Measurements from ENCODE around the gene DCXR.

DNA sequence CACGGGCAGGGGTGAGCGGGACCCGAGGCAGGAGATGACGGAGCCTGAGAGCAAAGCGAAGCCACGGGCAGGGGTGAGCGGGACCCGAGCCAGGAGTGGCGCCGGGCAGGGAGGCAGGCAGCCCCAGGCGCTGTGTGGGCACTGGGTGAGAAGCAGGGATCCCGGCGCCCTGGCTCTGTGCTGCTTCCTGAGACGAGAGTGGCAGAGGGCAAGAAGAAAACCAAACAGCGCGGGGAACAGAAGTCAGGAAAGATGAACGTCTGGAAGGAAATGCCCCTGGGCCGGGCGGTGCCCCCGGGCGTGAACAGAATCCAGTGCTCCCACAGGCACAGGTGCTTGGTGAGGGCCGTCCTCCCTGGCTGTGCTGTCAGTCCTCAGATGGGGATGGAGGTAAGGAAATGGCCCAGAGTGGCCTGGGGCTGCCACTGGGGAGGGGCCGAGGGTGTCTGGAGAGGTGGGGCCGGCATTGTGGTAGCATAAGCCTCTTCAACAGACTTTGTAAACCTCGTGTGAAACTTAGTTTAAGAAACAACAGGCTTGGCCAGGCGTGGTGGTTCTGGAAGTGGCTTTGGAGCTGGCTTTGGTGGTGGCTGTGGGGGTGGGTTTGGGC lies 50.2 kb downstream of the DCXR start:
- TF ChIP-seq, protein P1, sequence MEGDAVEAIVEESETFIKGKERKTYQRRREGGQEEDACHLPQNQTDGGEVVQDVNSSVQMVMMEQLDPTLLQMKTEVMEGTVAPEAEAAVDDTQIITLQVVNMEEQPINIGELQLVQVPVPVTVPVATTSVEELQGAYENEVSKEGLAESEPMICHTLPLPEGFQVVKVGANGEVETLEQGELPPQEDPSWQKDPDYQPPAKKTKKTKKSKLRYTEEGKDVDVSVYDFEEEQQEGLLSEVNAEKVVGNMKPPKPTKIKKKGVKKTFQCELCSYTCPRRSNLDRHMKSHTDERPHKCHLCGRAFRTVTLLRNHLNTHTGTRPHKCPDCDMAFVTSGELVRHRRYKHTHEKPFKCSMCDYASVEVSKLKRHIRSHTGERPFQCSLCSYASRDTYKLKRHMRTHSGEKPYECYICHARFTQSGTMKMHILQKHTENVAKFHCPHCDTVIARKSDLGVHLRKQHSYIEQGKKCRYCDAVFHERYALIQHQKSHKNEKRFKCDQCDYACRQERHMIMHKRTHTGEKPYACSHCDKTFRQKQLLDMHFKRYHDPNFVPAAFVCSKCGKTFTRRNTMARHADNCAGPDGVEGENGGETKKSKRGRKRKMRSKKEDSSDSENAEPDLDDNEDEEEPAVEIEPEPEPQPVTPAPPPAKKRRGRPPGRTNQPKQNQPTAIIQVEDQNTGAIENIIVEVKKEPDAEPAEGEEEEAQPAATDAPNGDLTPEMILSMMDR (IDR thresholded peaks at IDR 0.05) = no peak
- no peak for TF ChIP-seq POLR2A (IDR thresholded peaks at IDR 0.05)

All from heart left ventricle (tissue), 13 donors.